ENCODE measurements around the gene SORCS2.

The SORCS2 gene

DNA sequence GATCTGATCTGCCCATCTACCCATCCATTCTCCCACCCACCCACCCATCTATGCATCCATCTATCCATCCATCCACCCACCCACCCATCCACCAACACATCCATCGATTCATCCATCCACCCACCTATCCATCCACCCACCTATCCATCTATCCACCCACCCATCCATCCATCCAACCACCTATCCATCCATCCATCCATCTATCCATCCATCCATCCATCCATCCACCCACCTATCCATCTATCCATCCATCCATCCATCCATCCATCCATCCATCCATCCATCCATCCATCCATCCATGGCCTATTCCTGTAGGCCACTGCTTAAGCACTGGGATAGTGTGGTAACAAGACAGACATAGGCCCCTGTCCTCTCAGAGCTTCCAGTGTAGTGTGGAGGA lies 69.8 kb downstream of the SORCS2 start:
- H3K4me3 ChIP-seq (ENCODE audit: low read depth, low read length): no peak overlapping the region
- TF ChIP-seq, protein P1, sequence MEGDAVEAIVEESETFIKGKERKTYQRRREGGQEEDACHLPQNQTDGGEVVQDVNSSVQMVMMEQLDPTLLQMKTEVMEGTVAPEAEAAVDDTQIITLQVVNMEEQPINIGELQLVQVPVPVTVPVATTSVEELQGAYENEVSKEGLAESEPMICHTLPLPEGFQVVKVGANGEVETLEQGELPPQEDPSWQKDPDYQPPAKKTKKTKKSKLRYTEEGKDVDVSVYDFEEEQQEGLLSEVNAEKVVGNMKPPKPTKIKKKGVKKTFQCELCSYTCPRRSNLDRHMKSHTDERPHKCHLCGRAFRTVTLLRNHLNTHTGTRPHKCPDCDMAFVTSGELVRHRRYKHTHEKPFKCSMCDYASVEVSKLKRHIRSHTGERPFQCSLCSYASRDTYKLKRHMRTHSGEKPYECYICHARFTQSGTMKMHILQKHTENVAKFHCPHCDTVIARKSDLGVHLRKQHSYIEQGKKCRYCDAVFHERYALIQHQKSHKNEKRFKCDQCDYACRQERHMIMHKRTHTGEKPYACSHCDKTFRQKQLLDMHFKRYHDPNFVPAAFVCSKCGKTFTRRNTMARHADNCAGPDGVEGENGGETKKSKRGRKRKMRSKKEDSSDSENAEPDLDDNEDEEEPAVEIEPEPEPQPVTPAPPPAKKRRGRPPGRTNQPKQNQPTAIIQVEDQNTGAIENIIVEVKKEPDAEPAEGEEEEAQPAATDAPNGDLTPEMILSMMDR (IDR thresholded peaks at IDR 0.05; ENCODE audit: low read depth, low read length): no peak

DNA sequence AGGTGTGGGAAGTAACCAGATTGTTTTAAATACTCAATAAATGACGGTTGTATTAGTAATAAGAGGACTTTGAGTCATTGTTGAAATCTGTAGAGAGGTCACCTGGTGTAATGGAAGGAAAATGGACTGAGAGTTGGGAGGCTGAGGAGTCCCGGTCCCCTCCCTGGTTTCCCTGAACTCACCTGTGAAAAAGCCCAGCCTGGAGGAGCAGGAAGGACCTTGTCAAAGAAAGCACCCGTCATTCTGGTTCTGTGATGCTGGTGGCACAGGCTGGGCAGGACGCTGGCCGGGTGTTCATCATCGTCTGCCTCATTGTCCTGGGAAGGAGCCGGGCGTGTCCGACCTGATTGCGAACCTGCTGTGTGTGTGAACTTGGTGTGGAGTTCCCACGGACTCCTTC lies 70.8 kb downstream of the SORCS2 start:
- TF ChIP-seq, protein P1 (IDR thresholded peaks at IDR 0.05; ENCODE audit: low read depth, low read length): no peak

DNA sequence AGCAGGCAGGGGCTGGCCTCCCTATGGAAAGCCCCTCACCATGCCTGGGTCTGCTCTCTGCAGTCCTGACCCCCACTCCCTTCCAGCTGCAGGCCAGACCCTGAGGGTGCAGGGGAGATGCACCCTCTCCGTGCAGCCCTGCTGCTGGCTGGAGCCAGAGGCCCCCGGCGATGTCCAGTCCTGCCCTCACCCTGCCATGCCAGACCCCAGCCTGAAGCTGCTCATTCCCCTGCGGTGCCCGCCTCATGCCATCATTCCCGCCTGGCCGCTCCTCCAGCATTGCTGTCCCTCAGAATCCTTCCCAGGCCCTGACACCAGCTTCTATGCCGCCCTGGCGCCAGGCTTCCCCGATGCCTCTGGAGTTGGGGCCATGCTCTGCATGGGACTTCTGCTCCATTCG lies 72.4 kb downstream of the SORCS2 start:
- TF ChIP-seq, protein P1 (IDR thresholded peaks at IDR 0.05; ENCODE audit: low read depth, low read length): no peak

More for the DNA sequence above, 70.8 kb downstream of the SORCS2 start:
- no peak overlapping the region for H3K4me3 ChIP-seq (ENCODE audit: low read depth, low read length)

DNA sequence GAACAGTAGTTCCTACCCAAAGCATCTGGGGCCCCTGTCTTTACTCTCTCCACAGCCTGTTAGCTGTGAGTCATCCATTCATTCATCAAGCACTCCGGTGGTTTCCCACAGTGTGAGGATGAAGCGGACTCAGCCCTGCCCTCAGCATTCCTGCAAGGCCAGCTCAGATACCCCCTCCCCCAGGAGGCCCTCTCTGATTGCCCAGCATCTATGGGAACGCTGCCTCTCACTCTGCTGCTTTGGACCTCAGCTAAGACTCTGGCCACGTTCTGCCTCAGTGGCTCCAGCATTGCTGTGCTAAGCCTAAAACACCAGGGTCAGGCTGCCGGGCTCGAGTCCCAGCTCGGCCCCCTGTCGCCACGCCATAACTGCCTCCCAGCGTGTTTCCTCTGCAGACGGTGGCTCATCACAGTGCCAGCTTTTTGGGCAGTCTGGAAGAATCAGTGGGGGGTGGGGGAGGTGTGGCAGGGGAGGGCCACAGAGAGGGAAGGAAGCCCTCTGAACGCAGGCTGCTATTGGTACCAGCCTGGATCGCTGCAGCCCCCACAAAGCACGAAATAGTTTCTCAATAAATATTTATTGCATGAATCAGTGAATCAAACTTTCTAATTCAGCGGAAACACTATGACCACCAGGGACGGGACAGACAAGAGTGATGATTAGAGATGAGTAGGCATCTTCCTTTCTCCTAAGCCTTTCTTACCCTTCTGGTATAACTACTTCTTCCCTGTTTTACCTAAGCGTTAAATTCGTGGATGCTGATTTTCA lies 74.4 kb downstream of the SORCS2 start:
- TF ChIP-seq, protein P1 (IDR thresholded peaks at IDR 0.05; ENCODE audit: low read depth, low read length): no peak
- H3K4me3 ChIP-seq (ENCODE audit: low read depth, low read length): no peak overlapping the region

More for the DNA sequence above, 72.4 kb downstream of the SORCS2 start:
- no peak overlapping the region for H3K4me3 ChIP-seq (ENCODE audit: low read depth, low read length)

DNA sequence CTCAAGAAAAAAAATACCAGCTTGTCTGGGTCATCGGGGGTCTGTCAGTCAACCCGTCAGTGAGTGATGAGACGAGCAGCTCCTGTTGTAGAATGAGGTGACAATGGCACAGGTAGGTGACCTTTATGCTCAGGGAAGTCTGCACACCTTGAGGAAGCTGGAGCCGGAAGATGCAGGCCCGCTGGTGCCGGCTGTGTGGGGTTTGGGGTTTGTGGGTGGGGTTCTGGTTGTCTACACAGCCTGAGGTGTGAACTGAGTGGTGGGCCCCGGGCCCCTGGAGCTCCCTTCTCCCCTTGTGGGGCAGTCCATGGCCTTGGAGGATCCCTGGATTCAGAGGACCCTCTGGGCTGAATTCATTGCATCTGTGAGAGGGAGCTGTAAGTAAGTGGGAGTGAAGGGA lies 75.5 kb downstream of the SORCS2 start:
- TF ChIP-seq, protein P1 (IDR thresholded peaks at IDR 0.05; ENCODE audit: low read depth, low read length): no peak
- no peak overlapping the region for H3K4me3 ChIP-seq (ENCODE audit: low read depth, low read length)

DNA sequence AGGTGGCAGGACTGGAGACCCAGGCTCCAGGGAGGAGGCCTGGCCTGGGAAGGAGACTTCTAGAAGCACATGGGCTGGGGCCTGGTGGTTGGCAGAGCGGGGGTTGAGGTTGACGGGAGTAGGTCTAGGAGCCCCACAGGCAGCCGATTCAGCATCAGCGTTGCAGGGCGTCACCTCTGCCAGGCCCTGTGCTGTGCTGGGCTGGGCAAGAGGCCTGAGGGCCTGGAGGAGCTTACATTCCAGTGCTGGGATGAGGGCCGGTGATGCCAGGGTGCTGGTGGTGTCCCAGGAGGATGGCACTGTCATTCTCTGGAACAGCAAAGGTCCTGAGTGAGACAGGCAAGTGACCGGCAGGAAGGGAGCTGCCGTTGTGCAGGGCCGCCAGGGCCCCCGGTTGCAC lies 76.6 kb downstream of the SORCS2 start:
- H3K4me3 ChIP-seq (ENCODE audit: low read depth, low read length): no peak overlapping the region
- TF ChIP-seq, protein P1 (IDR thresholded peaks at IDR 0.05; ENCODE audit: low read depth, low read length): no peak

DNA sequence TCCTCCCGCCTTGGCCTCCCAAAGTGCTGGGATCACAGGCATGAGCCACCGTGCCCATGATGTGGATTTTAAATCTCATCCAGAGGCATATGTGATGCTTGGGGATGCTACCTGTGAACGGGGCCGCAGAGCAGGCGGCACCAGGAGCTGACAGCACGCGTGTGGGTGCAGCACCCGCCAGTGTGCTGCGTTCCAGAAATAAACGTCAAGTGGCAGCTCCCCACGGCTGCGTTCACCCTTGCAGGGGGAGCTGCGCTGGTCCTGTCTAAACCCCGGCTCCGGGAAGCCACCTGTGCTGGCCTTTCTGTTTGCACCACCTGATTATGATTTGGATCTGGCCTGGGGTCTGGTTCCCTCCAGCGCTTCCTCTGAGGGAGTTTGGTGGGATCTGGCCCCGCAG lies 77.8 kb downstream of the SORCS2 start:
- H3K4me3 ChIP-seq (ENCODE audit: low read depth, low read length): no peak overlapping the region
- TF ChIP-seq, protein P1 (IDR thresholded peaks at IDR 0.05; ENCODE audit: low read depth, low read length): no peak

Measured in WI38 (cell line).